ENCODE results near the gene FAM120A. TPM values are rescaled to one million over a fixed set of nuclear protein-coding genes. Genes with fewer than 3 reads are reported as not detected.

FAM120A gene
- total and polyA plus RNA-seq, 9 of the 15 experiments (the other 6 are each of a cell fraction or from before 2014, with no cell fraction given), result 8.7 to 71.0 (median 42.2) TPM

GRCh38 chr9:93610206-93610605 is 158.7 kb downstream of the FAM120A start (continued):
- no peak for TF ChIP-seq MXD1 (CRISPR knock-in tag; IDR thresholded peaks at IDR 0.05; ENCODE audit: borderline replicate concordance, poor library complexity, severe bottlenecking)
- TF ChIP-seq CEBPB (tag; IDR thresholded peaks at IDR 0.05), result 0 out of 2 replicates have a peak, but pooled peaks have one; percentile 15
- no peak for TF ChIP-seq SPI1 (IDR thresholded peaks at IDR 0.05; ENCODE audit: borderline replicate concordance, low read depth, low read length)
- no peak for TF ChIP-seq POLR2AphosphoS2 (IDR thresholded peaks at IDR 0.05; ENCODE audit: low read length)
- TF ChIP-seq FOSL1 (tag; conservative IDR thresholded peaks at IDR 0.05), result no peak
- TF ChIP-seq CUX1 (CRISPR knock-in tag; IDR thresholded peaks at IDR 0.05), result no peak
- no peak for TF ChIP-seq ZNF561 (CRISPR knock-in tag; conservative IDR thresholded peaks at IDR 0.05)
- peak; percentile 51 for TF ChIP-seq ZNF280A (IDR thresholded peaks at IDR 0.05; ENCODE audit: low read depth, partially characterized antibody)
- no peak for TF ChIP-seq GTF2E2 (tag; IDR thresholded peaks at IDR 0.05)
- no peak for TF ChIP-seq CREB3 (tag; conservative IDR thresholded peaks at IDR 0.05; ENCODE audit: low read depth)
- TF ChIP-seq FOXJ2 (tag; IDR thresholded peaks at IDR 0.05), result no peak
- no peak for TF ChIP-seq ZNF507 (tag; conservative IDR thresholded peaks at IDR 0.05)
